Activated naive CD8-positive, alpha-beta T cell treated with anti-CD3 and anti-CD28 coated beads, Interleukin-2, amount 50 U/mL, for 24 hours (primary cell): ENCODE data around the gene FAM53B.
A peak's percentile ranks its signal among the peaks of the same experiment; 100 is the strongest.
"Not testable (repeated sequence)": the region's sequence is repeated elsewhere in the genome, so short reads cannot be mapped to it uniquely, and the experiment has no call there.

ENCODE experiments used
- ATAC-seq: fragments of 150-1000 bp; cut with Tn5 transposase; one replicate; pipeline ENCODE4 v1.10.0; 2021
- DNase-seq: peaks from one replicate; pipeline ENCODE4 v3.0.0; 2021
- H3K27ac Mint-ChIP-seq: one replicate; pipeline ENCODE4 v1.8.0; 2021; ENCODE audit warnings: mild to moderate bottlenecking, mixed read lengths
- H3K27me3 Mint-ChIP-seq: one replicate; pipeline ENCODE4 v1.8.0; 2021; ENCODE audit warnings: mixed read lengths
- H3K36me3 Mint-ChIP-seq: one replicate; pipeline ENCODE4 v1.8.0; 2021; ENCODE audit warnings: low read depth, mixed read lengths
- H3K4me1 Mint-ChIP-seq: one replicate; pipeline ENCODE4 v1.8.0; 2021; ENCODE audit warnings: mixed read lengths
- H3K4me3 Mint-ChIP-seq: one replicate; pipeline ENCODE4 v1.8.0; 2021; ENCODE audit warnings: mild to moderate bottlenecking, moderate library complexity, mixed read lengths
- H3K9me3 Mint-ChIP-seq: one replicate; pipeline ENCODE4 v1.8.0; 2021; ENCODE audit warnings: mixed read lengths

Gene FAM53B, protein sequence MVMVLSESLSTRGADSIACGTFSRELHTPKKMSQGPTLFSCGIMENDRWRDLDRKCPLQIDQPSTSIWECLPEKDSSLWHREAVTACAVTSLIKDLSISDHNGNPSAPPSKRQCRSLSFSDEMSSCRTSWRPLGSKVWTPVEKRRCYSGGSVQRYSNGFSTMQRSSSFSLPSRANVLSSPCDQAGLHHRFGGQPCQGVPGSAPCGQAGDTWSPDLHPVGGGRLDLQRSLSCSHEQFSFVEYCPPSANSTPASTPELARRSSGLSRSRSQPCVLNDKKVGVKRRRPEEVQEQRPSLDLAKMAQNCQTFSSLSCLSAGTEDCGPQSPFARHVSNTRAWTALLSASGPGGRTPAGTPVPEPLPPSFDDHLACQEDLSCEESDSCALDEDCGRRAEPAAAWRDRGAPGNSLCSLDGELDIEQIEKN

GRCh38 chr10:124744102-124745050 lies at the start of gene FAM53B:
Gene FAM53B, minus strand, starts transcription at chr10:124744378. Its CDS starts 37,665 bp downstream, at chr10:124706713.
- Mint-ChIP-seq H3K27me3 (peaks cover 6% of the 10 kb centered on the region), H3K9me3 (no peaks in the 10 kb centered on the region), H3K4me1 (peaks cover 51% of the 10 kb centered on the region), H3K36me3 (no peaks in the 10 kb centered on the region), H3K4me3 (peak within 1 kb of the TSS; percentile 92), H3K27ac (peak within 1 kb of the TSS; percentile 82)
- peak; percentile 76 for ATAC-seq
- DNase-seq, result peak; percentile 76

- Mint-ChIP-seq H3K4me1 (peaks cover 9% of the 10 kb centered on the region), H3K4me3 (peak overlapping the region; percentile 86), H3K9me3 (no peaks in the 10 kb centered on the region), H3K27ac (peak overlapping the region; percentile 95), H3K27me3 (no peaks in the 10 kb centered on the region), H3K36me3 (peaks cover 2% of the 10 kb centered on the region)
- DNase-seq (no peak), ATAC-seq (no peak)
Observed at GRCh38 chr10:124792998-124793352, 48.8 kb upstream of the FAM53B start.

GRCh38 chr10:124791547-124792348 lies 47.6 kb upstream of the FAM53B start, which contains the start of gene EEF1AKMT2:
Gene EEF1AKMT2, minus strand, starts transcription at chr10:124791887. Its CDS starts 54 bp downstream, at chr10:124791833.
- ATAC-seq (peak; percentile 99), DNase-seq (peak; percentile 85)
- peaks cover 9% of the 10 kb centered on the region for H3K4me1 Mint-ChIP-seq
- H3K27ac Mint-ChIP-seq, result peak within 1 kb of the TSS; percentile 95
- H3K27me3 Mint-ChIP-seq, result no peaks in the 10 kb centered on the region
- H3K4me3 Mint-ChIP-seq, result peak within 1 kb of the TSS; percentile 86
- H3K9me3 Mint-ChIP-seq, result no peaks in the 10 kb centered on the region
- H3K36me3 Mint-ChIP-seq, result peaks cover 5% of the 10 kb centered on the region

DNA sequence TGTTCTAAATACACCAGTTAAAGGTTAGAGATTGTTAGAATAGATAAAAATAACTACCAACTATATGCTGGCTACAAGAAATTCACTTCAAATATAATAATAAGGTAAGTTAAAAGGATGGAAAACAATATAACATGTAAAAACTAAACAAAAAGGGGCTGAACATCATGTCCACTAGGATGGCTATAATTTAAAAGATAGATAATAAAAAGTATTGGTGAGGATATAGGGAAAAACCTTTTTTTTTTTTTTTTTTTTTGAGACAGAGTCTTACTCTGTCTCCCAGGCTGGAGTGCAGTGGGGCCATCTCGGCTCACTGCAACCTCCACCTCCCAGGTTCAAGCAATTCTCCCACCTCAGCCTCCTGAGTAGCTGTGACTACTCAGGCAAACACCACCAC lies 38.7 kb upstream of the FAM53B start:
- not testable (repeated sequence) for DNase-seq, H3K4me3 Mint-ChIP-seq, H3K9me3 Mint-ChIP-seq, H3K27ac Mint-ChIP-seq, H3K4me1 Mint-ChIP-seq, H3K27me3 Mint-ChIP-seq, ATAC-seq
- peaks cover 20% of the 10 kb centered on the region for H3K36me3 Mint-ChIP-seq

GRCh38 chr10:124768791-124769190 lies 24.6 kb upstream of the FAM53B start:
- ATAC-seq (no peak), DNase-seq (no peak)
- no peak overlapping the region for H3K27ac Mint-ChIP-seq
- no peaks in the 10 kb centered on the region for H3K4me1 Mint-ChIP-seq
- no peaks in the 10 kb centered on the region for H3K9me3 Mint-ChIP-seq
- H3K36me3 Mint-ChIP-seq, result peaks cover 42% of the 10 kb centered on the region
- no peaks in the 10 kb centered on the region for H3K27me3 Mint-ChIP-seq
- no peak overlapping the region for H3K4me3 Mint-ChIP-seq

DNA sequence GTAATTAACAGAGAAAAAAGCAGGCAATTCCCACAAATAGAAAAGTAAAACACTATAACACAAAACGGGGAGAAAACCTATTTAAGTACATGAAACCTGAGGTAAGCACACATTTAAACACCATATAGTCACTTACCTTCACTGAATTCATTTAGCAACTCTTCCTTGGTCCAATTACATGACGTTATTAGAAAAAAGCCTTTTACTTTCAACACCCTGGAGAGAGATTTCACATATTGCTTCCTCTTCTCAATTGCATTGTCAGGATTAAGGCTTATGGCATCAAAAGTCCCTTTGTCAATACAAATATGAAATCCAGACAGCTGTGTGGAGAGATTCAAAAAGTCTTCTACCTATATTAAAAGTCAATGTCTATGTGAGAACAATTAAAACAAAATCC lies 21.1 kb upstream of the FAM53B start:
- ATAC-seq (no peak), DNase-seq (no peak)
- no peak overlapping the region for H3K27ac Mint-ChIP-seq
- peaks cover 34% of the 10 kb centered on the region for H3K36me3 Mint-ChIP-seq
- no peaks in the 10 kb centered on the region for H3K9me3 Mint-ChIP-seq
- H3K4me3 Mint-ChIP-seq, result no peak overlapping the region
- H3K4me1 Mint-ChIP-seq, result no peaks in the 10 kb centered on the region
- H3K27me3 Mint-ChIP-seq, result no peaks in the 10 kb centered on the region

GRCh38 chr10:124763267-124763666 lies 19.1 kb upstream of the FAM53B start:
- no peak for DNase-seq
- H3K4me3 Mint-ChIP-seq, result no peak overlapping the region
- peaks cover 36% of the 10 kb centered on the region for H3K36me3 Mint-ChIP-seq
- H3K9me3 Mint-ChIP-seq, result no peaks in the 10 kb centered on the region
- H3K27ac Mint-ChIP-seq, result no peak overlapping the region
- no peaks in the 10 kb centered on the region for H3K27me3 Mint-ChIP-seq
- H3K4me1 Mint-ChIP-seq, result no peaks in the 10 kb centered on the region
- ATAC-seq, result no peak

DNA sequence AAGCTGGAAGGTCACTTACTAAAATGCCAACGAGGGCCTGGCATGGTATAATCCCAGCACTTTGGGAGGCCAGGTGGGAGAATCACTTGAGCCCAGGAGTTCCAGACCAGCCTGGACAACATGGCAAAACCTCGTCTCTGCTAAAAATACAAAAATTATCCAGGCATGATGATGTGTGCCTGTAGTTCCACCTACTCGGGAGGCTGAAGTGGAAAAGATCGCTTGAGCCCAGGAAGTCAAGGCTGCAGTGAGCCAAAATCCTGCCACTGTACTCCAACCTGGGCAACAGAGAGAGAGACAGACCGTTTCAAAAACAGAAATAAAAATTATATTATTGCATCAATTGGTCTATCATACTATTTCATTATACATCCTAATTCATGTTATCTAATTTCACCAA lies 18.1 kb upstream of the FAM53B start:
- Mint-ChIP-seq H3K9me3 (no peaks in the 10 kb centered on the region), H3K4me1 (no peaks in the 10 kb centered on the region), H3K4me3 (no peak overlapping the region), H3K27me3 (no peaks in the 10 kb centered on the region), H3K36me3 (peaks cover 34% of the 10 kb centered on the region), H3K27ac (no peak overlapping the region)
- no peak for ATAC-seq
- no peak for DNase-seq

DNA sequence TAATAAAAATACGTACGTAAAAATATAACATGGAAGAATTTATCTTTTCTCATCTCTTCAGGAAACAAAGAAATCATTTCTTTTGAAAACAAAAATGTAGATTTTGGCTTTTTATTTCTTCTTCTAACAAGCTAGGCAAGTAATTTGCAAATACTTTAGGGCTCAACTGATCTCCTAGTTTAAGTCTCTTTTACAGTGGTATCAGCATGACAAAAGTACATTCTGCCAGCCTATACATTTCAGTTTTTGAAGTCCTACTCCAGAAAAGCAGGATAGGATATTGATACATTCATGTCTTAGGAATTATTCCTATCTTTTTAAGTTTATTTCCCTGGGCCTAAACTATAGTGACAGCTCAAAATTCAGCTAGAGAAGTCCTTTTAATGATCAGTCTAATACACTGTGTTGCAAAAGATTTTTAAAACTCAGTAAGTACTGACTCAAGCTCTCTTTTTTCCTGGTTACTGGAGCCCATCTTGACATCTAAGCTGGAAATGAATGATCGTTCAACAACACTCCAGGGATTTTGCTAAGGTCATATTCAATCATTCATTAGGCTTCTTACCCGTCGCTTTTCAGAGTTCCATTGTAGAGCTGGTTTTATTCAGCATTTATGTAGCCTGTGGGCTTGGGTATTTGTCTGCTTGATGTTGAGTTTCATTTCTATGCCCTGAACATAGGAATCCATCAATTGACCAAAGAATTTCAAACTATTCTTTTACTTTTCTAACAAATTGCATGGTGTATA lies 12.2 kb upstream of the FAM53B start:
- Mint-ChIP-seq H3K27me3 (no peaks in the 10 kb centered on the region), H3K4me3 (no peak overlapping the region), H3K36me3 (peaks cover 30% of the 10 kb centered on the region), H3K4me1 (no peaks in the 10 kb centered on the region), H3K27ac (no peak overlapping the region), H3K9me3 (no peaks in the 10 kb centered on the region)
- ATAC-seq (no peak), DNase-seq (no peak)

DNA sequence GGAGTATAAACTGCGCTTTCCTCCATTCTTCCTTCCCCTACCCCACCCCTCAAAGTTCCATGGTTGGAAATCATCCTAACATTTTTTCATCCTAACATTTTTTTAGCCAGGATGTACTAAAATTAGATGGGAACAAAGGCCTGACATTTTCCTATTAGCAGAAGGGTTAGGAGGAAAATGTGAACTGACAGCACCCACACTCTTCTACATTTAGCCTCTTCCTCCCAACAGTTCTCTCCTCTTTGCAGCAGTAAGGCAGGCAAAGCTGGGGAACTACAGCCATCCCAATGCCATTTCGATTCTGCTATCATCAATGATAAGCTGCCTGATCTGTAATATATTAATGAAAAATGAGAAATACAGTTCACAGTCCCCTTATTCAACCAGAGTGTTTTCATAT lies 11.4 kb upstream of the FAM53B start:
- H3K9me3 Mint-ChIP-seq, result no peaks in the 10 kb centered on the region
- no peak overlapping the region for H3K4me3 Mint-ChIP-seq
- peaks cover 27% of the 10 kb centered on the region for H3K36me3 Mint-ChIP-seq
- no peak overlapping the region for H3K27ac Mint-ChIP-seq
- no peaks in the 10 kb centered on the region for H3K4me1 Mint-ChIP-seq
- no peak for ATAC-seq
- H3K27me3 Mint-ChIP-seq, result no peaks in the 10 kb centered on the region
- DNase-seq, result no peak

GRCh38 chr10:124754227-124754626 lies 10.0 kb upstream of the FAM53B start:
- H3K4me1 Mint-ChIP-seq, result peaks cover 8% of the 10 kb centered on the region
- no peak overlapping the region for H3K27ac Mint-ChIP-seq
- ATAC-seq, result no peak
- H3K36me3 Mint-ChIP-seq, result peaks cover 18% of the 10 kb centered on the region
- no peaks in the 10 kb centered on the region for H3K9me3 Mint-ChIP-seq
- H3K4me3 Mint-ChIP-seq, result no peak overlapping the region
- DNase-seq, result no peak
- no peaks in the 10 kb centered on the region for H3K27me3 Mint-ChIP-seq

GRCh38 chr10:124748953-124749645 lies 4.9 kb upstream of the FAM53B start:
- ATAC-seq, result no peak

DNA sequence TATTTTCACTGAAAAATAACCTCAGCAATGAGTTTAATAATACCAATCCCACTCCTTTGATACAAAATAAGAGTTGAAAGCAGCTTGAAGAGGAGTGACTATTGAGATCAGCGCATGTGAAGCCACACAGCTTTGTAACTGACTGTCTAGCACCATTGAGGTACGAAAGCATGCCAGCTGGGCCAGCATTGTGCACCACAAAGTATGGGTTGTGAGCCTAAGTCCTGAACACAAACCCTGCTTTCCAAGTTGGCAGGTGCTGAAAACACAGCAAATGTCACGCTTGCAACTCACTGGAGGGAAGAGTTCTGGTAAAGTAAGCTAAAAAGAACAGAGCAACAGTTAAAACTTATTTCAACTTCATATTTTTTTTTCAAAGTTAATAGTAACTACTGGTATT lies 4.0 kb upstream of the FAM53B start:
- DNase-seq, result no peak
- H3K9me3 Mint-ChIP-seq, result no peaks in the 10 kb centered on the region

More at GRCh38 chr10:124748953-124749645, 4.9 kb upstream of the FAM53B start:
- no peak for DNase-seq
- Mint-ChIP-seq H3K27me3 (no peaks in the 10 kb centered on the region), H3K9me3 (no peaks in the 10 kb centered on the region), H3K4me3 (no peak overlapping the region), H3K27ac (peak overlapping the region; percentile 64), H3K4me1 (peaks cover 23% of the 10 kb centered on the region), H3K36me3 (peaks cover 9% of the 10 kb centered on the region)

More for the DNA sequence above, 4.0 kb upstream of the FAM53B start:
- H3K4me3 Mint-ChIP-seq, result no peak overlapping the region
- H3K36me3 Mint-ChIP-seq, result peaks cover 8% of the 10 kb centered on the region
- H3K27ac Mint-ChIP-seq, result no peak overlapping the region
- H3K4me1 Mint-ChIP-seq, result peaks cover 23% of the 10 kb centered on the region
- H3K27me3 Mint-ChIP-seq, result no peaks in the 10 kb centered on the region
- ATAC-seq, result no peak
